HG03064 (cell line): ENCODE data around the gene NUP153.
"Not testable (repeated sequence)": the region's sequence is repeated elsewhere in the genome, so short reads cannot be mapped to it uniquely, and the experiment has no call there.

Source experiments
- ATAC-seq: cut with Tn5 transposase; IDR thresholded peaks from one replicate; pipeline ENCODE4 v1.9.1; 2021; ENCODE audit warnings: low read depth; ENCODE audit not compliant: unreplicated experiment

Gene NUP153

DNA sequence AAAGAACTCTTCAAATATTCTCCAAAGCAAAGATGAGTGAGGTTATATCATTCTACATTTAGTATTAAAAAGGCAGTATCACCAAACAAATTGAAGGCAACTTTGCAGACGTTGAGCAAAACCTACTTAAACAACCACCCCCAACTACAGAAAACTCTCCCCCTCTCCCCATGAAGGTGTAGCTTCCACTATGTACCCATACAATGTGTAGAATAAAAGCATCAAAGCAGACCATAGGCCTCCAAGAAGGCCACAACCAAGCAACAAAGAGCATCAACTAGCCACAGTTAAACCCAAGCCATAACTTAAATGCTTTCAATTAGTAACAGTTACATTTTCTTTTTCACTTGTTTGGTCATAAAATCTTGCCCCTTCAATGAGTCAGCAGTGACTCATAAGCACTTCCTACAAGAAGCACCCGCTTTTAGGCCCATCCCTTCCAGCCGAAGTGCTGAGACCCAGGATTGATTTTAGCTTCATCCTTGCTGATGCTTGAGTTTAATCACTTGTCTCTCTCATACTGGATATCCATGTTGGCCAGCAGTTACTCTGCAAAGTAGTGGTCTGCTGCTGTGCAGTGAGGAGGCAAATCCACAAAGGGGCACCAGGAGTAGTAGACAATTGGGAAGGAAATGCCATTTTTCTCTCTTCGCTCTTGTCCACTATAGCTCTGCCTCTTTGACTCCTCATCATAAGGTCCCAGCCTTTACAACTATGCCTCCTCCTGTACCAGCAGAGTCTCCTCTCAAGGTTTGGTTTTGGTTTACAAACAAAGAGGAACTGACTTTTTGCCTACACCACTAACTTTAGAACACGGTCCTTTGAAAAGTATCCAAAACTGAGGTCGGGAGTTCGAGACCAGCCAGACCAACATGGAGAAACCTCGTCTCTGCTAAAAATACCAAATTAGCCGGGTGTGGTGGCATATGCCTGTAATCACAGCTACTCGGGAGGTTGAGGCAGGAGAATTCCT lies 8.4 kb upstream of the NUP153 start:
- ATAC-seq, result peak; percentile 86

DNA sequence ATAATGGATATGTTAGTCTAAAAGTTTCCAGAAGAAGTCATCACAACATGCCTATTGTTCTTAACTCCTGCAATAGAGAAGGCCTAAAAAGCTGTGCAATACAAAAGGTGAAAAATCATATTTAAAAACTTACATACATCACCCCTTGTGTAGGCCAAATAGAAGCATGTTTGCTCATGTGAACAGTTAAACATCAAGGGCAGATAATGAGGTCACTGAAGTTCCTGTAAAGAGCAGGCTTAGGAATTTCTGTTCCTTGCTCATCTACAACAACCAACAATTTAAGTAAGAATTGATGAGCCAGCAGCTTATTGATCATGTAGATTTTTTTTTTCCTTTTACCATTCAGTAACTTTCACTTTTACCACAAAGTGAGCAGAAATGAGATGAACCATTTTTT lies 7.5 kb upstream of the NUP153 start:
- ATAC-seq, result no peak

DNA sequence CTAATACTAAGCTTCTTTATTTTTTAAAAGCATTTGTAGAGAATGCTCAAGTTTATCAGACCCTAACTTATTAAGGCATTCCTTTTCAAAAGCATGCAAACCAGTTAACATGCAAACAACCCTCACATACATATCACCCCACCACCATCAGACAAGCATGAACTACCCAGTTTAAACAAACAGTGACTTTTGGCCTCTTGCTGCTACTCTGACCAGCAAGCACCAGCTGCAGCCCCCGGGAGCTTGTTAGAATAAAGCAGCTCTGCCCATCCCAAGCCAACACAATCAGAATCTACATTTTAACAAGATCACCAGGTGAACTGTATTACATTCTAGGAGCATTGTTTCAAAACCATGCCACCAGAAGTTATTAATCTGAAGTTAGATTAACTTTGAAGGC lies 5.9 kb upstream of the NUP153 start:
- ATAC-seq, result no peak

DNA sequence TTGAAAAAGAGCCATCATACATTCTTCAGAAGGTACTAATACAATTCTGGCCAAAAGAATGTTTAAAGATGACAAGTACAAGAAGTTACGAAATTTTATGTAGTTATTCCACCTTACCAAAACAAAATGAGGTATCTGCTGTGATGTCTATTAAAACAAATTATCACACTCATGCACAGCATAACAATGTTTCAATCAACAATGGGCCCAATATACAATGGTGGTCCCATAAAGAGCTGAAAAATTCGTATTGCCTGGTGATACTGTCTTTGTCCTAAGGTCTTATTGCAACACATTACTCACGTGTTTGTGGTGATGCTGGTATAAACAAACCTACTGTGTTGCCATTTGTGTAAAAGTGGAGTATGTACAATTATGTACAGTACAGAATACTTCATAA lies 3.6 kb upstream of the NUP153 start:
- no peak for ATAC-seq

DNA sequence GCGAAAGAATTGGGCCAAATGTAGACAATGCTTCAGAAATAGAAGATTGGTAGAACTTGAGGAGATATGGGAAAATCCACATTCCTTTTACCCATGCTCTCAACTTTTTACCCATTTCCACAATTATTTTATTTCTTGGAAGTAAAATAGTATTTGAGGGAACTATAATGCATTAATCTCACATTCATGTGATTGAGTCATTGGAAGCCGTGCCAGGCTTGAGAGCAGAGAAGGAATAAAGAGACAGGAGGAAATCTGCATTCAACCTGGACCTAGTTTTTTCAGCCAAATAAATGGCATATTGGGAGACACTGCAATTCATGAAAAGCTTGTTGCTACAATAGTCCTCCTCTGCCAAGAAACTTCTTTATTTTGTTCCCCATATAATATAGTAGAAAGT lies 2.8 kb upstream of the NUP153 start:
- no peak for ATAC-seq

DNA sequence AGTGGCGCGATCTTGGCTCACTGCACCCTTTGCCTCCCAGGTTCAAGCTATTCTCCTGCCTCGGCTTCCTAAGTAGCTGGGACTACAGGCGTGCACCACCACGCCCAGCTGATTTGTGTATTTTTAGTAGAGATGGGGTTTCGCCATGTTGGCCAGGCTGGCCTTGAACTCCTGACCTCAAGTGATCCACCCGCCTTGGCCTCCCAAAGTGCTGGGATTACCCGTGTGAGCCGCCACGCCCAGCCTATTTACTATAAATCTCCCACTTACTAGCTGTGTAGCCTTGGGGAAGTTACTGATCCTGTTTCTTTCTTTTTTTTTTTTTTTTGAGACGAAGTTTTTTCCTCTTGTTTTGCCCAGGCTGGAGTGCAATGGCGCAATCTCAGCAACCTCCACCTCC lies 1.3 kb upstream of the NUP153 start:
- not testable (repeated sequence) for ATAC-seq

DNA sequence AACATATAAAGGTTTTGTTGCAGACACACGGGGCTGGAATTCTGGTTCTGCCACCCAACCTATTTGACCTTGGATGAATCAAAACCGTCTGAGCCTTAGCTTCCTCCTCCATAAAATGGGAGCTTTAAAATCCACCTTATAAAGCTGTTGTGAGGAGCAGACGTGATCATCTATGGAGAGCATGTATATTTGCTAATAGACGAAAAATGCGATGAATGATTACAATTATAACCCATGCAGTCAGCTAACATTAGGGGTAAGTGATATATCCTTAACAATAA lies 586 bp upstream of the NUP153 start:
- ATAC-seq, result no peak

DNA sequence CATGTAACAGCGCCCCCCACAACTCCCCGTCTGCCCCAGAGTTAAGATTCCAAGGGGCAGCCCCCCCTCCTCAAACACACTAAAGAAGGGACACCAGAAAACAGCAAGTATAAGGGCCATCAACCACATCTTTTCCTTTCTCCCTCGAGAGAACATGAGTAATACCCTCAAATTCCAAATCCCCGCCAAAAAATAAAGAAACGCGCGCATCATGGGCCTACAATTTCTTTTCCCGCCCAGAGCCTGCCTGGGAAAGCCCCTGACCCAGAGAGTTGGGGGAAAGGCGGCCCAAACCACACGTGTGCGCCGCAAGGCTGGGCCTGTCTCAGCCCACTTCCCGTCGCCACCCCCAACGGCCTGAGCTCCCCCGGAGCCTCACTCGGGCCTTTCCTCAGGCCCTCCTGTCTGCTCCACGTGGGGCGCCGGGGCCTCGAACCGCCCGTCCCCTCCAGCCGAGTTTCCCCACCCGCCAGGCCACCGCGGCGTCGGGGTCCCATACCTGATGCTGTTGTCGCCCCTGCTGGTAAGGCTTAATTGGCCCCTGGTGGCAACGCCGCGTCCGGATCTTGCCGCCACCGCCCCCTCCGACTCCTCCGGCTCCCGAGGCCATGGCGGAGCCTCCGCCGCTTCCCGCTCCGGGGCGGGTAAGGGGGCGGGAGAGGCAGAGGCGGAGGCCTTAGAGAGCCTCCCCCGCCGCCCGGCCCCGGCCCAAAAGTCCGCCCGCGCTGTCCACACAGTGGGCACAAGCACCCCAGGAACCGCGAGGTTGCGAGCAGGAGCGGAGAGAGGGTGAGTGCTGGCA lies 746 bp downstream of the NUP153 start:
- peak; percentile 60 for ATAC-seq

DNA sequence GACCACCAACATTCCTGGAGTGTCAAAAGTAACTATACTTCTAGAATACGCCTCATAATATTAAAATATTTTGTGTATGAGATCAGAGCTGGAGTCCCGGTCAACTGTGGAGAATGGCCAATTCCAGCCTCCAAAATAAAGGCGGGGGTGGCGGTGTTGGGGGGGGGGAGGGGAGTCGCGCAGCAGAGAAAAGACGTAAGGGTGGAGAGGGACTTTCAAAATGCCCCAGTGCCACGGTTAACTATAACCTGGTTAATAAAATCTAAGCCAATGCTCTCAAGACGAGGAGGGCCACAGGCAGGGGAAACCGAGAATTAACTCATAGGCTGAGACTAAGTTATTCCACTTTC lies 1.3 kb downstream of the NUP153 start:
- no peak for ATAC-seq

DNA sequence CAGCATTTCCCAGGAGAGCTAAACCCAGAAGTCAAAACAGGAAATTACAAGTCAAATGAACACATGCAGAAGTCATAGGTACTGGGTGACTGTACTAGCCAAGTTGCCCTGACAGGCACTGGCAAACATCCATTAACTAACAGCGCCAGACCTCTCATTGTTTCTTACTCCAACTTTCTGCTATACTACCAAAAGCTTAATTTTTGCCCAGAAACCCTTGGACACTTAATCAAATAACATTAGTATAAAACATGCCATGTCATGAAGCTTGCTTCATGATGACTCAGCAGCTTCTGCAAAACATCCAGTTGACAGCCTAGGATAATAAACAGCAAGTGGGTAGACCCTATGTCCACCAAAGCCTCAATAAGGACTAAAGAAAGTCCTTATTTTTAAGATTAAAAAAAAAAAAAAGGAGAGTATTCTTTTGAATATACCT lies 3.5 kb downstream of the NUP153 start:
- ATAC-seq, result no peak

DNA sequence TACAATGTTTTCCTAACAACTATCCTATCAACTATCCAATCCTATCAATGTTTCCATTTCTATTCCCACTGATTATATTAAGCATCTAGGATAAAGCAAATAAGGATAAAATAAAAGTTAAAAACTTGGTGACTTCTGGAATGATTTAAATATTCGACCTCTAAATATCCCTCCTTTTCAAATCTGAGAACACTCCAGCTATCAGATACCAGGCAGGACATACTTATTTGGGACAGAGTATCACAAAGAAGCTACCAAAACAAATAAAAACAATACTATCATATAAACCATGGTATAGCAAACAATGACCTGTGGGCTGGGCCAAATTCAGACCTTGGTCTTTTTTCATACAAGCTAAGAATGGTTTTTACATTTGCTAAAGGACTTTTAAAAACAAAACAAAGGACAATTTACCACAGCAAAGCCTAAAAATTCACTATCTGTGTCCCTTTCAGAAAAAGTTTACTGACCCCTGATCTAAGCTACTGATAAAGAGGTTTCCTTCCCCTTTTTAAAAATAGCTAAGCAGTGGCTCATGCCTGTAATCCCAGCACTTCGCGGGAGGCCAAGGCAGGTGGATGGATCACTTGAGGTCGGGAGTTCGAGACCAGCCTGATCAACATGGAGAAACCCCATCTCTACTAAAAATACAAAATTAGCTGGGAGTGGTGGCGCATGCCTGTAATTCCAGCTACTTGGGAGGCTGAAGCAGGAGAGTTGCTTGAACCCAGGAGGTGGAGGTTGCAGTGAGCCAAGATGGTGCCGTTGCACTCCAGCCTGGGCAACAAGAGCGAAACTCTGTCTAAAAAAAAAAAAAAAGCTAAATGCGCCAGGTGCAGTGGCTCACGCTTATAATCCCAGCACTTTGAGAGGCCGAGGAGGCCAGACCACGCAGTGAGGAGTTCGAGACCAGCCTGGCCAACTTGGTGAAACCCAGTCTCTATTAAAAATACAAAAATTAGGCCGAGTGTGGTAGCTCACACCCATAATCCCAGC lies 6.0 kb downstream of the NUP153 start:
- ATAC-seq, result no peak

DNA sequence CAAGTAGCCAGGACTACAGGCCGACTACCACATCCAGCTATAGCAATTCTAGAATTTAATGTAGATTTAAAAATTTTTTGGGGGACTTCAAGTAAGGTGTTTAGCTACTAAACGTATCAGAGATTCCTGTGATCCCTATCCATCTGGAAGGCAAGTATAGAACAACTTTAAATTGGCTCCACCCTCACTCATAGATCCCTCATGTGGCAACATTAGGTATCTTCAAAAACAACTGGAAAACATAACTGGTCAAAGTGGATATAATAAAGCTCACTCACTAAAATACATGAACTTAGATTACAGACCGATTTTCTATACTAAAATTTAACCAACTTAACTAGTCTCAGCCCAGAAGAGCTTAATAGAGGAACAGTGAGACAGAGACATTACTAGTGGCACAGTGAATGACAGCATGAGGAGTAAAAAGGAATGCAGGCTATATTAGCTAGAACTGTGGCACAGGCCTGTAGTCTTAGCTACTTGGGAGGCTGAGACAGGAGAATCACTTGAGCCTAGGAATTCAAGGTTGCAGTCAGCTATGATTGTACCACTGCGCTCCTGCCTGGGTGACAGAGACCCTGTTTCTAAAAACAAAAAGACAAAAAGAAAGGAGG lies 14.7 kb downstream of the NUP153 start:
- no peak for ATAC-seq

DNA sequence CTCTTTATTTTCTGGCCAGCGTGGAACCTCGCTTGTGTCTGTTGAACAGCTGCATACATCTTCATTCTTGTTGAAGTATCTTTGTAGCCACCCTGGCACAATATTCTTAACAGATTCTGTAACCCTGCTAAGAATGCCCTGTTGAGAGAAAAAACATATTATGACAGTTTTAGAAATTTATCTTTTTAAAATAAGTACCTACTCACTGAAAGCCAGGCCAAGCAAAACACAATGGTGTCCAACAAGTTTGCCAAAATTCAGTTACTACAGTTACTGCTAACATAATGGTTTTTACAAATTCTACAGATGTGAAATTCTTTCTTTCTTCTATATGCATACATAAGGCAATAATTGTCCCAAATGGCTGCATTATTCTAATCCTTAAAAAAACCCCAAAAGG lies 18.2 kb downstream of the NUP153 start:
- no peak for ATAC-seq

DNA sequence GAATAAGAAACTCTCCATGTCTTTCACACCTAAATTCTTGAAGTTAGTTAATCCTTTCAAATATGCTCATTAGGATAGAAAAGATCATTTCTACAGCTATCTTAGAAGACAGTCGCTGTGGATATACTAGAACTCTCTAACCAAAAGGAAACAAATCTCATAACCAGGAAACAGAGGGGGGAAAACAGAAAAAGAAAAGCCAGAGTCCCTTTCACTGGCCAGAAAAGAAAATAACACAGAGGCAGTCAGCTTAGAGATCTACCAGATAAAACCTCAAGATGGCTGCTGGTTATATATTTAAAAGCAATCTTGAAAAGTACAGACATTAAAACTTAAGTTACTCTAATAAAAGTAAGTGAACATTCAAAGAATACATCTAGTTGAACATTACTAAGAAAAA lies 19.6 kb downstream of the NUP153 start:
- ATAC-seq, result no peak

DNA sequence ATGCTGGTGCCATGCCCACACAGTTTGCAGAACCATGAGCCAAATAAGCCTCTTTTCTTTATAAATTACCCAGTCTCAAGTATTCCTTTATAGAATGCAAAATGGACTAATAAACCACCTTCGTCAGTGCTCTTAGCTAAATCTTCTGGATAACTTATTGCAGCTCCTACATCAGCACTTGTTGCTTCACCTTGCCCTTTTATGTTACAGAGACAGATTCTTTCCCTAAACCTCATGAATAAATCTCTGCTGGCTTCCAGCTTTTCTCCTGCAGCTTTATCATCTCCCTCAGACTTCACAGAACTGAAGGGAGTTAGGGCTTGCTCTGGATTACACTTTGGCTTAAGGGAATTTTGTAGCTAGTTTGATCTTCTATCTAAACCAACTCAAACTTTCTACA lies 22.6 kb downstream of the NUP153 start:
- no peak for ATAC-seq

DNA sequence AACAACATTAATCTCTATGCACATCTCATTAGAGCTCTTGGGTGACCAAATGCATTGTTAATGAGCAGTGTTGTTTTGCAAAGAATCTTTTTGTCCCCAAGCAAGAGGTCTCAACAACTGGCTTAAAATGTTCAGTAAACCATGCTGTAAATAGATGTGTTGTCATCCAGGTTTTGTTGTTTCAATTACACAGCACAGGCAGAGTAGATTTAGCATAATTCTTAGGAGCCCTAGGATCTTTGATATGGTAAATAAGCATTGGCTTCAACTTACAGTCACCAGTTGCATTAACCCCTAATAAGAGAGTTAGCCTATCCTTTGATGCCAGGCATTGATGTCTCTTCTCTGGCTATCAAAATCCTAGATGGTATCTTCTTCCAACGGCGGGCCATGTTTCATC lies 23.3 kb downstream of the NUP153 start:
- ATAC-seq, result no peak

DNA sequence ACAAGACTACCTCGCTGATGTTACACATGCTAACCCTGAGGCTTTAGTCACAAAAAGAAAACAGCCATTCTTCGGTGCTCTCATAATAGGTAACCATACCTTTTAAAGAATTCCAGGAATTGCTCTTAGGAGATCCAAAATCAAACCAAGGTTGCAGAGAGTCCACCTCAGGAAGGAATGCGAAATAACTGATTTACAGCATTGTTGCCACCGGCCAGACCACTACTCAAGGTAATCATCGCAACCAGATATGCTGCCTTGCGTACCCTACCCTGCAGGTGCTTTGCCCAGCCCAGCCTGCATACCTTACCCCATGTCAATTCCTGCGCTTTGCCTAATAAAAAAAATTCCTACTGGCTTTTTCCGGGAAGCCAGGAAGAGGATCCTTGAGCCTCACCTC lies 27.0 kb downstream of the NUP153 start:
- no peak for ATAC-seq

DNA sequence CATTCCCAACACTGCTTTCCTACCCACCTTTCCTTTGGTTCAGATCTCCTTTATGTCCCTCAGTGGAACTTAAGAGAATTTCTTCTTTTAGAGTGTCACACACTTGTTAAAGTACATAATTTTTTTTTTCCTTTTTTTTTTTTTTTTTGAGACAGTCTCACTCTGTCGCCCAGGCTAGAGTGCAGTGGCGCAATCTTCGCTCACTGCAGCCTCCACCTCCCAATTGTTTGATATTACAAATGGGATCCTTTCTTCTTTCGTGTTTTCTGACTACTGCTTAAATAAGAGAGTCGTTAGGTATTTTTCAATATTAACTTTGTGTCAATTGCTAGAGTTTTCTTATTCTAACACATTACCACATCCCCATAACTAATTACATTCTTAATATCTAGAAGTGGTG lies 29.1 kb downstream of the NUP153 start:
- no peak for ATAC-seq

DNA sequence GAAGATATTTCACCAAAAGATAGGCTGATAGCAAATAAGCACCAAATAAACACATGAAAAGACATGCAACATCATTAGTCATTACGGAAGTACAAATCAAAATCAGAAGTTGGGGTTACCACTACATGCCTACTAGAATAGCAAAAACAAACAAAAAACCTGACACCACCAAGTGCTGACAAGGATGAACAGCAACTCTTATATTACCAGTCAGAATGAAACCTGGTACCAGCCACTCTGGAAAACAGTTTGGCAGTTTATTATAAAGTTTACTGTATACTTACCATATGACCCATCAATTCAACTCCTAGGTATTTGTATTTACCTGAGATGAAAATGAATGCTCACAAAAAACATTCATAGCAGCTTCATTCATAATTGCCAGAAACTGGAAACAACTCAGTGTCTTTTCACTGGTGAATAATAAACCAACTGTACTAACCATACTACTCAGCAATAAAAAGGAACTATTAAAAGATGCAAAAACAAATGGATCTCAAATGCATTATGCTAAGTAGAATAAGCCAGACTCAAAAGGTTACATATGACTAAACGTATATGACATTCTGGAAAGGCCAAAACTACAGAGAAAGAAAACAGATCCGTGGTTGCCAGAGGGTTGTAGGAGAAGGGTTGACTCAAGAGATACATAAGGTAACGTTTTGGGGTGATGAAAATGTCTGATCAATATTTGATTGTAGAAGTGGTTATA lies 33.0 kb downstream of the NUP153 start:
- ATAC-seq, result no peak
